Stimulated activated CD4-positive, alpha-beta T cell treated with anti-CD3 and anti-CD28 coated beads, TNF-alpha, amount 100 ng/mL, for 48 hours (primary cell): ENCODE data around the gene DCAF7.

Experiments
- DNase-seq, 3 donors: peaks; one replicate each; pipeline ENCODE4 v3.0.0-alpha.2; 2020; ENCODE audit warnings: low read depth in 3 of 3

Gene DCAF7

GRCh38 chr17:63629627-63630026 lies 79.3 kb downstream of the DCAF7 start:
- DNase-seq: no peak

- DNase-seq: no peak
These were observed 80.8 kb downstream of the DCAF7 start for GRCh38 chr17:63631062-63631461.

GRCh38 chr17:63631626-63632025 lies 81.3 kb downstream of the DCAF7 start:
- DNase-seq: no peak

- no peak for DNase-seq
These were observed 83.5 kb downstream of the DCAF7 start for GRCh38 chr17:63633742-63634141.

GRCh38 chr17:63634163-63634562 lies 83.9 kb downstream of the DCAF7 start:
- no peak for DNase-seq

- DNase-seq: no peak
These were observed 84.5 kb downstream of the DCAF7 start for GRCh38 chr17:63634816-63635215.

GRCh38 chr17:63635290-63635689 lies 85.0 kb downstream of the DCAF7 start:
- no peak for DNase-seq

- no peak for DNase-seq
These were observed 85.5 kb downstream of the DCAF7 start for GRCh38 chr17:63635787-63636186.

- DNase-seq: no peak
These were observed 88.8 kb downstream of the DCAF7 start for GRCh38 chr17:63639125-63639524.

GRCh38 chr17:63640038-63640437 lies 89.8 kb downstream of the DCAF7 start:
- no peak for DNase-seq

GRCh38 chr17:63641692-63642448 lies 91.6 kb downstream of the DCAF7 start:
- no peak for DNase-seq
